H7 (cell line): ENCODE data around the gene LRRC4C. TPM values are rescaled to one million over a fixed set of nuclear protein-coding genes. Genes with fewer than 3 reads are reported as not detected.
A peak's percentile ranks its signal among the peaks of the same experiment; 100 is the strongest.

Experiments used
- DNase-seq: peaks from one replicate; pipeline ENCODE4 v3.0.0; 2012
- H3K27me3 ChIP-seq: 2 replicates; pipeline ENCODE4 v1.6.0; 2011; ENCODE audit warnings: mild to moderate bottlenecking, low read length; ENCODE audit not compliant: control insufficient read depth, insufficient read depth
- H3K36me3 ChIP-seq: replicated peaks from 2 replicates; pipeline ENCODE4 v1.5.1; 2011; ENCODE audit warnings: low read length; ENCODE audit not compliant: control insufficient read depth, insufficient read depth
- H3K4me3 ChIP-seq: 2 replicates; pipeline ENCODE4 v1.5.1; 2011; ENCODE audit warnings: low read depth, mild to moderate bottlenecking, control low read depth, low read length, moderate library complexity; ENCODE audit not compliant: insufficient read depth
- total RNA-seq: library from RNA; depleted of rRNA; stranded (reverse); fragments of >200 nt; shearing (Covaris generic); gene quantifications from 2 replicates; pipeline ENCODE4 v1.2.3, GENCODE V29; 2014

Gene LRRC4C
- total RNA-seq, 1 experiment from 2014 or later: 0.66 TPM

- Histone ChIP-seq H3K36me3 (no peaks in the 10 kb centered on the region), H3K4me3 (no peak overlapping the region)
These were observed 1326.0 kb downstream of the LRRC4C start for GRCh38 chr11:40133498-40133897.

GRCh38 chr11:40132912-40133311, 1326.5 kb downstream of the LRRC4C start:
- no peak for DNase-seq
- no peaks in the 10 kb centered on the region for H3K36me3 ChIP-seq
- H3K4me3 ChIP-seq: no peak overlapping the region
- no peaks in the 10 kb centered on the region for H3K27me3 ChIP-seq

More at GRCh38 chr11:40133498-40133897, 1326.0 kb downstream of the LRRC4C start:
- H3K27me3 ChIP-seq: no peaks in the 10 kb centered on the region
- DNase-seq: no peak

- Histone ChIP-seq H3K27me3 (no peaks in the 10 kb centered on the region), H3K36me3 (no peaks in the 10 kb centered on the region), H3K4me3 (no peak overlapping the region)
- peak; percentile 22 for DNase-seq
These were observed 1329.0 kb downstream of the LRRC4C start for GRCh38 chr11:40130427-40130826.

GRCh38 chr11:40129266-40129665, 1330.2 kb downstream of the LRRC4C start:
- H3K27me3 ChIP-seq: no peaks in the 10 kb centered on the region

GRCh38 chr11:40125054-40125453, 1334.4 kb downstream of the LRRC4C start:
- Histone ChIP-seq H3K27me3 (no peaks in the 10 kb centered on the region), H3K36me3 (no peaks in the 10 kb centered on the region), H3K4me3 (no peak overlapping the region)
- no peak for DNase-seq

More at GRCh38 chr11:40129266-40129665, 1330.2 kb downstream of the LRRC4C start:
- Histone ChIP-seq H3K36me3 (no peaks in the 10 kb centered on the region), H3K4me3 (no peak overlapping the region)
- DNase-seq: peak; percentile 16

- Histone ChIP-seq H3K36me3 (no peaks in the 10 kb centered on the region), H3K4me3 (no peak overlapping the region), H3K27me3 (no peaks in the 10 kb centered on the region)
- DNase-seq: no peak
These were observed 1339.8 kb downstream of the LRRC4C start for GRCh38 chr11:40119661-40120060.

GRCh38 chr11:40118780-40119179, 1340.7 kb downstream of the LRRC4C start:
- DNase-seq: no peak
- Histone ChIP-seq H3K4me3 (no peak overlapping the region), H3K27me3 (no peaks in the 10 kb centered on the region), H3K36me3 (no peaks in the 10 kb centered on the region)

- Histone ChIP-seq H3K27me3 (no peaks in the 10 kb centered on the region), H3K36me3 (no peaks in the 10 kb centered on the region)
- DNase-seq: no peak
These were observed 1341.4 kb downstream of the LRRC4C start for GRCh38 chr11:40118026-40118425.

GRCh38 chr11:40104941-40105550, 1354.4 kb downstream of the LRRC4C start:
- Histone ChIP-seq H3K27me3 (no peaks in the 10 kb centered on the region), H3K36me3 (no peaks in the 10 kb centered on the region), H3K4me3 (no peak overlapping the region)
- no peak for DNase-seq

More at GRCh38 chr11:40118026-40118425, 1341.4 kb downstream of the LRRC4C start:
- H3K4me3 ChIP-seq: no peak overlapping the region

- H3K36me3 ChIP-seq: no peaks in the 10 kb centered on the region
- no peak for DNase-seq
These were observed 1358.7 kb downstream of the LRRC4C start for GRCh38 chr11:40100781-40101180.

GRCh38 chr11:40100162-40100553, 1359.3 kb downstream of the LRRC4C start:
- H3K27me3 ChIP-seq: no peaks in the 10 kb centered on the region
- DNase-seq: peak; percentile 4
- no peaks in the 10 kb centered on the region for H3K36me3 ChIP-seq
- no peak overlapping the region for H3K4me3 ChIP-seq

More at GRCh38 chr11:40100781-40101180, 1358.7 kb downstream of the LRRC4C start:
- Histone ChIP-seq H3K27me3 (no peaks in the 10 kb centered on the region), H3K4me3 (no peak overlapping the region)

GRCh38 chr11:40099426-40100161, 1359.9 kb downstream of the LRRC4C start:
- no peaks in the 10 kb centered on the region for H3K36me3 ChIP-seq
- H3K4me3 ChIP-seq: no peak overlapping the region
- peak; percentile 28 for DNase-seq
- no peaks in the 10 kb centered on the region for H3K27me3 ChIP-seq

GRCh38 chr11:40095446-40095845, 1364.0 kb downstream of the LRRC4C start:
- Histone ChIP-seq H3K4me3 (no peak overlapping the region), H3K36me3 (no peaks in the 10 kb centered on the region), H3K27me3 (no peaks in the 10 kb centered on the region)
- no peak for DNase-seq

GRCh38 chr11:40094954-40095353, 1364.5 kb downstream of the LRRC4C start:
- Histone ChIP-seq H3K4me3 (no peak overlapping the region), H3K36me3 (no peaks in the 10 kb centered on the region), H3K27me3 (no peaks in the 10 kb centered on the region)
- DNase-seq: no peak

- H3K4me3 ChIP-seq: no peak overlapping the region
- no peaks in the 10 kb centered on the region for H3K36me3 ChIP-seq
- H3K27me3 ChIP-seq: no peaks in the 10 kb centered on the region
- DNase-seq: no peak
These were observed 1379.0 kb downstream of the LRRC4C start for GRCh38 chr11:40080434-40080833.
